DOHH2 (cell line): ENCODE data around the gene FRZB.

Source experiments
- H3F3A ChIP-seq: fragments of 200-600 bp; sonication (generic), shearing (Covaris generic); 2 replicates; pipeline ENCODE4 v1.6.0; 2016; ENCODE audit warnings: antibody characterized with exemption, mild to moderate bottlenecking; ENCODE audit not compliant: control insufficient read depth, insufficient read depth
- H3K27ac ChIP-seq: fragments of 200-600 bp; sonication (generic); 2 replicates; pipeline ENCODE4 v1.5.1; 2014; ENCODE audit warnings: low read depth, mild to moderate bottlenecking, low read length, moderate library complexity
- H3K27me3 ChIP-seq: fragments of 200-600 bp; sonication (generic); 2 replicates; pipeline ENCODE4 v1.6.1; 2014; ENCODE audit warnings: mild to moderate bottlenecking, low read length, mixed read lengths; ENCODE audit not compliant: control insufficient read depth
- H3K36me3 ChIP-seq: fragments of 200-600 bp; sonication (generic); 2 replicates; pipeline ENCODE4 v1.6.1; 2014; ENCODE audit warnings: mild to moderate bottlenecking, low read length, moderate library complexity, mixed read lengths; ENCODE audit not compliant: control insufficient read depth
- H3K4me1 ChIP-seq: fragments of 200-600 bp; sonication (generic); 2 replicates; pipeline ENCODE4 v1.6.1; 2014; ENCODE audit warnings: mild to moderate bottlenecking, low read length, mixed read lengths; ENCODE audit not compliant: control insufficient read depth
- H3K4me2 ChIP-seq: fragments of 200-600 bp; sonication (generic); 2 replicates; pipeline ENCODE4 v1.6.0; 2014; ENCODE audit warnings: mild to moderate bottlenecking, low read length, moderate library complexity
- H3K4me3 ChIP-seq: fragments of 200-600 bp; sonication (generic); 2 replicates; pipeline ENCODE4 v1.5.1; 2014; ENCODE audit warnings: mild to moderate bottlenecking, low read length, mixed read lengths
- H3K79me2 ChIP-seq: fragments of 200-600 bp; sonication (generic); 2 replicates; pipeline ENCODE4 v1.6.1; 2014; ENCODE audit warnings: mild to moderate bottlenecking, low read length, mixed read lengths; ENCODE audit not compliant: control insufficient read depth
- H3K9me2 ChIP-seq: fragments of 200-600 bp; sonication (generic); replicated peaks from 2 replicates; pipeline ENCODE4 v1.6.1; 2014; ENCODE audit warnings: mild to moderate bottlenecking, low read length, mixed read lengths; ENCODE audit not compliant: control insufficient read depth
- H3K9me3 ChIP-seq: fragments of 200-600 bp; sonication (generic); 2 replicates; pipeline ENCODE4 v1.6.1; 2014; ENCODE audit warnings: antibody characterized with exemption, low read length, mixed read lengths; ENCODE audit not compliant: control insufficient read depth, insufficient read depth
- H4K20me1 ChIP-seq: fragments of 200-600 bp; sonication (generic); 2 replicates; pipeline ENCODE4 v1.6.0; 2014; ENCODE audit warnings: low read depth, mild to moderate bottlenecking, antibody characterized with exemption, low read length, moderate library complexity; ENCODE audit not compliant: control insufficient read depth, insufficient read depth
- EZH2phosphoT487 ChIP-seq: fragments of 200-600 bp; sonication (generic); IDR thresholded peaks from 2 replicates; pipeline ENCODE4 v1.6.1; 2017; ENCODE audit warnings: borderline replicate concordance, mild to moderate bottlenecking, antibody characterized with exemption, low read length, moderate library complexity, mixed read lengths
- TF ChIP-seq, protein P1 (sequence below): fragments of 200-600 bp; sonication (generic); IDR thresholded peaks from one replicate; pipeline ENCODE4 v1.5.1; 2014; ENCODE audit warnings: antibody characterized with exemption, mild to moderate bottlenecking, low read depth, low read length; ENCODE audit not compliant: poor library complexity, severe bottlenecking

Gene FRZB

DNA sequence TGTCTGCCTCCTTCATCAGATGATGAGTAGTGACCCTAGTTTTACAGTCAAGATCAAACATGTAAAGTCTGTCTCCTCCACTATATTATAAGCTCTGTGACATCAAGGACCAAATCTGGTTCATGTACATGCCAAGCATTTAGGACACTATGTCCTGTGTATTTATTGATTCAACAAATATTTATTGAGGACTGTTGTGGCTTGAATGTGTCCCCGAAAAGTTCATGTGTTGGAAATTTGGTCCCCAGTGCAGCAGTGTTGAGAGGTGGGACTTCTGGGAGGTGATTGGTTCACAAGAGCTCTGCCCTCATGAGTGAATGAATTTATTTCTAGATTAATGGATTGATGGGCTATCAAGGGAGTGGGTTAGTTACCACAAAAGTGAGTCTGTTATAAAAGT is 46.6 kb upstream of the FRZB start:
- H3K27me3 ChIP-seq = no peaks in the 10 kb centered on the region
- H3K4me1 ChIP-seq = peaks cover 13% of the 10 kb centered on the region
- H3K9me3 ChIP-seq = no peaks in the 10 kb centered on the region
- H3K9me2 ChIP-seq = no peaks in the 10 kb centered on the region
- H4K20me1 ChIP-seq = no peaks in the 10 kb centered on the region
- H3K27ac ChIP-seq = no peak overlapping the region
- TF ChIP-seq, protein P1, sequence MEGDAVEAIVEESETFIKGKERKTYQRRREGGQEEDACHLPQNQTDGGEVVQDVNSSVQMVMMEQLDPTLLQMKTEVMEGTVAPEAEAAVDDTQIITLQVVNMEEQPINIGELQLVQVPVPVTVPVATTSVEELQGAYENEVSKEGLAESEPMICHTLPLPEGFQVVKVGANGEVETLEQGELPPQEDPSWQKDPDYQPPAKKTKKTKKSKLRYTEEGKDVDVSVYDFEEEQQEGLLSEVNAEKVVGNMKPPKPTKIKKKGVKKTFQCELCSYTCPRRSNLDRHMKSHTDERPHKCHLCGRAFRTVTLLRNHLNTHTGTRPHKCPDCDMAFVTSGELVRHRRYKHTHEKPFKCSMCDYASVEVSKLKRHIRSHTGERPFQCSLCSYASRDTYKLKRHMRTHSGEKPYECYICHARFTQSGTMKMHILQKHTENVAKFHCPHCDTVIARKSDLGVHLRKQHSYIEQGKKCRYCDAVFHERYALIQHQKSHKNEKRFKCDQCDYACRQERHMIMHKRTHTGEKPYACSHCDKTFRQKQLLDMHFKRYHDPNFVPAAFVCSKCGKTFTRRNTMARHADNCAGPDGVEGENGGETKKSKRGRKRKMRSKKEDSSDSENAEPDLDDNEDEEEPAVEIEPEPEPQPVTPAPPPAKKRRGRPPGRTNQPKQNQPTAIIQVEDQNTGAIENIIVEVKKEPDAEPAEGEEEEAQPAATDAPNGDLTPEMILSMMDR = no peak
- no peak for TF ChIP-seq EZH2phosphoT487
- H3K4me2 ChIP-seq = no peak overlapping the region
- no peaks in the 10 kb centered on the region for H3K36me3 ChIP-seq
- H3K4me3 ChIP-seq = no peak overlapping the region
- H3K79me2 ChIP-seq = no peaks in the 10 kb centered on the region
- no peaks in the 10 kb centered on the region for H3F3A ChIP-seq

DNA sequence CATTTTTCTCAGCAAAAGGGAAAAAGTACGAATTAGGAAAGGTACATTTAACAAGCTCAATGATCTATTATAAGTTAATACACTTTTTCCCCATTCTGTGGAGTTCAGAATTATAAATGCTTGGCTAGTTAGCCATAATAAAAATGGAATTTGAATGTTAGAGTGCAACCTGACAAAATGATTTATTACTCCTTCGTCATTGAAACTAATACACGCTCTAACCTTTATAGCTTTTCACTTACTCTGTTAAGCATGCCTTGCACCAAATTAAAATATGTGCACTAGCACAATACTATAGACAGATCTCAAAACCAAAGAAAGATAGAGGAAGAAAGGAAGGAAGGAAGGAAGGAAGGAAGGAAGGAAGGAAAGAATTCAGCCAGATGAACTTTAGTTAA is 46.1 kb upstream of the FRZB start:
- no peaks in the 10 kb centered on the region for H3K9me3 ChIP-seq
- H3K36me3 ChIP-seq = no peaks in the 10 kb centered on the region
- no peak overlapping the region for H3K27ac ChIP-seq
- H3K9me2 ChIP-seq = no peaks in the 10 kb centered on the region
- no peaks in the 10 kb centered on the region for H3K27me3 ChIP-seq
- H3K79me2 ChIP-seq = no peaks in the 10 kb centered on the region
- no peak overlapping the region for H3K4me3 ChIP-seq
- H4K20me1 ChIP-seq = no peaks in the 10 kb centered on the region
- H3K4me1 ChIP-seq = peaks cover 13% of the 10 kb centered on the region
- no peak overlapping the region for H3K4me2 ChIP-seq
- TF ChIP-seq, protein P1 = no peak
- no peak for TF ChIP-seq EZH2phosphoT487
- no peaks in the 10 kb centered on the region for H3F3A ChIP-seq

DNA sequence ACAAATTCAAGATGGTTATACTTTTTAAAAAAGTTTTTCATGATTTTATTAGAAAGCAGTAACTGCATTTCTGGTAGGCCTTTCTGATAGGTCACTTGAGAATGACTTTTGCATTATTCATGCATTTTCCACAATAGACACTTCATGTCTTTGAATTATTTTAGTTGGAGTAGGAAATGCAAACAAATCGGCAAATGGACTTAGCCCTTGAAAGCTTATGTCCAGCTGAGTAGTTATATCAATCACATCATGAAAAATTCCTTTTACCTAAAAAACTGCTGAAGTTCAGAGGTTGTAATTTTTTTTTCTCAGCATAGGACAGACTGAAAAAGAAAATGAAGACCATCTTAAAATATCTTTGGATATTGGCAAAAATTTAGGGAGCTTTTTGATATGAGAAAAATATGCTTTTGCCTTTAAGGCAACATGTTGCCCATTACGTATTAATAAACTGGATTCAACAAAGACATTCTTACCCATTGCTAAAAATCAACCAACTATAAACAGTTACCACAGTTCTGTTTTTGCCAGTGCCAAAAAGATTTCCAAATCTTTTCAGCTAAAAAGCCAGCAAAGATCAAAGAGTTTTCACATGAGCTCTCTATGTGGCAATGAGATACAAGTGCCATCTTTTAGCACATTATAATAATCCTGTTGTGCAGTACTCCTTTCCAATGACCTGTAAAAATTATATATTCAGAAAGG is 45.5 kb upstream of the FRZB start:
- Histone ChIP-seq H3K4me3 (no peak overlapping the region), H3K27ac (no peak overlapping the region), H3K36me3 (no peaks in the 10 kb centered on the region), H3K9me2 (no peaks in the 10 kb centered on the region), H3K4me1 (peaks cover 17% of the 10 kb centered on the region), H3K79me2 (no peaks in the 10 kb centered on the region), H3K9me3 (no peaks in the 10 kb centered on the region), H3F3A (no peaks in the 10 kb centered on the region), H3K4me2 (no peak overlapping the region), H4K20me1 (no peaks in the 10 kb centered on the region), H3K27me3 (no peaks in the 10 kb centered on the region)
- TF ChIP-seq EZH2phosphoT487 = no peak
- TF ChIP-seq, protein P1 = no peak
